Upper lobe of right lung (tissue), 1 donor: ENCODE measurements around the gene EAF1. TPM values are rescaled to one million over a fixed set of nuclear protein-coding genes. Genes with fewer than 3 reads are reported as not detected.

ENCODE experiments used
- ATAC-seq: fragments of 200-7000 bp; cut with Tn5 transposase; one replicate; pipeline ENCODE4 v1.9.1; 2020; ENCODE audit warnings: mild to moderate bottlenecking, moderate library complexity
- DNase-seq: peaks from one replicate; pipeline ENCODE4 v3.0.0-alpha.2; 2020
- H3K27ac ChIP-seq: fragments of 200-600 bp; one replicate; pipeline ENCODE4 v1.8.0; 2022
- H3K27me3 ChIP-seq: fragments of 200-600 bp; one replicate; pipeline ENCODE4 v1.8.0; 2022; ENCODE audit warnings: mild to moderate bottlenecking
- H3K36me3 ChIP-seq: fragments of 200-600 bp; one replicate; pipeline ENCODE4 v1.8.0; 2022
- H3K4me1 ChIP-seq: fragments of 200-600 bp; one replicate; pipeline ENCODE4 v1.8.0; 2022
- H3K4me3 ChIP-seq: fragments of 200-600 bp; one replicate; pipeline ENCODE4 v1.8.0; 2022; ENCODE audit warnings: mild to moderate bottlenecking
- H3K9me3 ChIP-seq: fragments of 200-600 bp; one replicate; pipeline ENCODE4 v1.8.0; 2022
- CTCF ChIP-seq: fragments of 200-600 bp; IDR thresholded peaks from one replicate; pipeline ENCODE4 v1.8.0; 2022; ENCODE audit warnings: antibody characterized with exemption
- intact Hi-C: fragments of 100-400 bp; cut with DNase I; formaldehyde crosslinking; loops from one replicate; pipeline ENCODE4 v1.11.0; 2022
- total RNA-seq: library from RNA; stranded (reverse); fragmentation: NEBNext Ultra II Directional; extraction: Animal tissue kit (Norgen Biotek cat#: 25700); gene quantifications from one replicate; pipeline ENCODE4 v1.2.1, GENCODE V29; 2021
- donor health status: DM: no; HTN: yes; CAD: no; lungs with severe emphysema.

EAF1 gene
- total RNA-seq, 1 donor from 2014 or later = 24.6 TPM

GRCh38 chr3:15431256-15431837 is 3.9 kb downstream of the EAF1 start:
- TF ChIP-seq CTCF = no peak
- DNase-seq (no peak), ATAC-seq (no peak)
- Histone ChIP-seq H3K4me1 (peaks cover 14% of the 10 kb centered on the region), H3K27ac (no peak overlapping the region), H3K27me3 (no peaks in the 10 kb centered on the region), H3K36me3 (peaks cover 61% of the 10 kb centered on the region), H3K4me3 (no peak overlapping the region), H3K9me3 (no peaks in the 10 kb centered on the region)
- intact Hi-C loops = no loop called here

- DNase-seq (no peak), ATAC-seq (no peak)
- Histone ChIP-seq H3K4me3 (no peak overlapping the region), H3K27ac (no peak overlapping the region), H3K27me3 (no peaks in the 10 kb centered on the region), H3K36me3 (peaks cover 83% of the 10 kb centered on the region), H3K9me3 (no peaks in the 10 kb centered on the region), H3K4me1 (peaks cover 9% of the 10 kb centered on the region)
- no peak for TF ChIP-seq CTCF
- intact Hi-C loops = no loop called here
Observed at GRCh38 chr3:15433531-15433930, 6.1 kb downstream of the EAF1 start.

GRCh38 chr3:15434756-15435155 is 7.4 kb downstream of the EAF1 start:
- peaks cover 96% of the 10 kb centered on the region for H3K36me3 ChIP-seq
- intact Hi-C loops = no loop called here
- H3K27me3 ChIP-seq = no peaks in the 10 kb centered on the region
- no peak for TF ChIP-seq CTCF
- no peak for ATAC-seq
- H3K4me3 ChIP-seq = no peak overlapping the region
- no peak for DNase-seq
- H3K4me1 ChIP-seq = no peaks in the 10 kb centered on the region
- H3K9me3 ChIP-seq = no peaks in the 10 kb centered on the region
- no peak overlapping the region for H3K27ac ChIP-seq

- Histone ChIP-seq H3K36me3 (peaks cover 100% of the 10 kb centered on the region), H3K27me3 (no peaks in the 10 kb centered on the region), H3K4me1 (no peaks in the 10 kb centered on the region), H3K4me3 (no peak overlapping the region), H3K27ac (no peak overlapping the region), H3K9me3 (no peaks in the 10 kb centered on the region)
- no peak for DNase-seq
- no peak for TF ChIP-seq CTCF
- ATAC-seq = no peak
- intact Hi-C loops = no loop called here
Observed at GRCh38 chr3:15436246-15436645, 8.8 kb downstream of the EAF1 start.

- Histone ChIP-seq H3K9me3 (no peaks in the 10 kb centered on the region), H3K27me3 (no peaks in the 10 kb centered on the region), H3K4me1 (no peaks in the 10 kb centered on the region), H3K36me3 (peaks cover 91% of the 10 kb centered on the region), H3K27ac (no peak overlapping the region), H3K4me3 (no peak overlapping the region)
- intact Hi-C loops = no loop called here
- TF ChIP-seq CTCF = no peak
- no peak for ATAC-seq
- no peak for DNase-seq
Observed at GRCh38 chr3:15438983-15439382, 11.6 kb downstream of the EAF1 start.

- no peaks in the 10 kb centered on the region for H3K27me3 ChIP-seq
- intact Hi-C loops = no loop called here
- peak; percentile 54 for ATAC-seq
- no peak for TF ChIP-seq CTCF
- DNase-seq = no peak
- no peak overlapping the region for H3K27ac ChIP-seq
- H3K9me3 ChIP-seq = no peaks in the 10 kb centered on the region
- H3K36me3 ChIP-seq = peaks cover 86% of the 10 kb centered on the region
- H3K4me3 ChIP-seq = no peak overlapping the region
- no peaks in the 10 kb centered on the region for H3K4me1 ChIP-seq
Observed at GRCh38 chr3:15439476-15439875, 12.1 kb downstream of the EAF1 start.
